Stimulated activated CD4-positive, alpha-beta T cell treated with anti-CD3 and anti-CD28 coated beads, Interleukin-12 subunit alpha, Interleukin-12 subunit beta, amount 100 ng/mL, for 4 hours (primary cell): Measurements from ENCODE around the gene TRMO.

Source experiments
- DNase-seq: peaks from one replicate; pipeline ENCODE4 v3.0.0-alpha.2; 2020

TRMO gene

GRCh38 chr9:97900738-97901565 lies 21.3 kb downstream of the TRMO start:
- DNase-seq: no peak

GRCh38 chr9:97900103-97900737 lies 22.1 kb downstream of the TRMO start:
- DNase-seq: no peak

- no peak for DNase-seq
Measured at GRCh38 chr9:97895695-97896332, 26.5 kb downstream of the TRMO start.

- DNase-seq: no peak
Measured at GRCh38 chr9:97895211-97895610, 27.1 kb downstream of the TRMO start.

- no peak for DNase-seq
Measured at GRCh38 chr9:97892421-97892820, 29.9 kb downstream of the TRMO start.

- no peak for DNase-seq
Measured at GRCh38 chr9:97891736-97892135, 30.6 kb downstream of the TRMO start.

- DNase-seq: peak; percentile 60
Measured at GRCh38 chr9:97889941-97890887, 32.1 kb downstream of the TRMO start.

- no peak for DNase-seq
Measured at GRCh38 chr9:97880336-97880735, 42.0 kb downstream of the TRMO start.

- DNase-seq: no peak
Measured at GRCh38 chr9:97876061-97876460, 46.2 kb downstream of the TRMO start.

GRCh38 chr9:97875111-97875510 lies 47.2 kb downstream of the TRMO start:
- no peak for DNase-seq

GRCh38 chr9:97874624-97875023 lies 47.7 kb downstream of the TRMO start:
- no peak for DNase-seq

- DNase-seq: no peak
Measured at GRCh38 chr9:97873882-97874281, 48.4 kb downstream of the TRMO start.

- no peak for DNase-seq
Measured at GRCh38 chr9:97873425-97873824, 48.9 kb downstream of the TRMO start.

GRCh38 chr9:97868859-97869258 lies 53.4 kb downstream of the TRMO start:
- no peak for DNase-seq

- DNase-seq: no peak
Measured at GRCh38 chr9:97866848-97867247, 55.5 kb downstream of the TRMO start.

GRCh38 chr9:97866300-97866699 lies 56.0 kb downstream of the TRMO start:
- DNase-seq: no peak

- no peak for DNase-seq
Measured at GRCh38 chr9:97864396-97864795, 57.9 kb downstream of the TRMO start.

GRCh38 chr9:97863314-97863713 lies 59.0 kb downstream of the TRMO start:
- no peak for DNase-seq

GRCh38 chr9:97861148-97861475 lies 61.2 kb downstream of the TRMO start:
- no peak for DNase-seq

- DNase-seq: no peak
Measured at GRCh38 chr9:97860451-97861147, 61.7 kb downstream of the TRMO start.

GRCh38 chr9:97859346-97859745 lies 63.0 kb downstream of the TRMO start:
- DNase-seq: no peak

GRCh38 chr9:97858826-97859225 lies 63.5 kb downstream of the TRMO start:
- DNase-seq: no peak

GRCh38 chr9:97858393-97858713 lies 63.9 kb downstream of the TRMO start:
- no peak for DNase-seq
